ELR (cell line): Measurements from ENCODE around the gene OR8G5.
A peak's percentile ranks its signal among the peaks of the same experiment; 100 is the strongest.

Experiments
- DNase-seq: peaks from one replicate; pipeline ENCODE4 v3.0.0-alpha.2; 2015; ENCODE audit warnings: low read depth

The OR8G5 gene

GRCh38 chr11:124285610-124286344, 29.6 kb downstream of the OR8G5 start:
- peak; percentile 97 for DNase-seq

GRCh38 chr11:124294687-124295086, 38.5 kb downstream of the OR8G5 start:
- DNase-seq, result no peak

GRCh38 chr11:124296016-124296415, 39.8 kb downstream of the OR8G5 start:
- DNase-seq, result no peak

GRCh38 chr11:124297921-124298320, 41.7 kb downstream of the OR8G5 start:
- peak; percentile 84 for DNase-seq

- peak; percentile 61 for DNase-seq
Observed at GRCh38 chr11:124301548-124301947, 45.4 kb downstream of the OR8G5 start.

GRCh38 chr11:124302347-124303125, 46.4 kb downstream of the OR8G5 start:
- peak; percentile 51 for DNase-seq

GRCh38 chr11:124307093-124307492, 50.9 kb downstream of the OR8G5 start:
- no peak for DNase-seq

GRCh38 chr11:124310721-124311120, 54.5 kb downstream of the OR8G5 start:
- peak; percentile 45 for DNase-seq

GRCh38 chr11:124311269-124311668, 55.1 kb downstream of the OR8G5 start:
- no peak for DNase-seq

- DNase-seq, result no peak
Observed at GRCh38 chr11:124311670-124312069, 55.5 kb downstream of the OR8G5 start.

GRCh38 chr11:124313131-124313530, 57.0 kb downstream of the OR8G5 start:
- no peak for DNase-seq

- no peak for DNase-seq
Observed at GRCh38 chr11:124313849-124314248, 57.7 kb downstream of the OR8G5 start, which contains the start of gene OR8D1. TSS of gene OR8D1 (minus strand) at chr11:124313949. CDS start at chr11:124310766, 3,183 bp downstream.

- peak; percentile 91 for DNase-seq
Observed at GRCh38 chr11:124315052-124315451, 58.9 kb downstream of the OR8G5 start.
